AG04450 (cell line): ENCODE measurements around the gene HDAC10. TPM values are rescaled to one million over a fixed set of nuclear protein-coding genes. Genes with fewer than 3 reads are reported as not detected.
A peak's percentile ranks its signal among the peaks of the same experiment; 100 is the strongest.

Source experiments
- CTCF ChIA-PET: fragments of 300-600, 350-600 bp; formaldehyde crosslinking; extraction: SDS; loops from one replicate; lab custom pipeline; 2022; ENCODE audit warnings: antibody characterized with exemption, inconsistent platforms; lab: Charles Lee
- POLR2A ChIA-PET: fragments of 350-600 bp; formaldehyde crosslinking; extraction: SDS; loops from one replicate; lab custom pipeline; 2021; ENCODE audit warnings: antibody characterized with exemption, inconsistent platforms; lab: Yijun Ruan, JAX
- DNase-seq: peaks from one replicate; pipeline ENCODE4 v3.0.0-alpha.2; 2011; ENCODE audit warnings: low read depth, low spot score
- H3K27ac ChIP-seq: one replicate; pipeline ENCODE4 v1.5.1; 2012; ENCODE audit warnings: low read depth, low read length, control low read depth
- H3K27me3 ChIP-seq: one replicate; pipeline ENCODE4 v1.6.0; 2012; ENCODE audit warnings: low read length; ENCODE audit not compliant: control insufficient read depth, insufficient read depth
- H3K4me3 ChIP-seq: 2 replicates; pipeline ENCODE4 v1.5.1; 2011; ENCODE audit warnings: mild to moderate bottlenecking, low read depth, low read length, control low read depth
- H3K9me3 ChIP-seq: 2 replicates; pipeline ENCODE4 v1.5.1; 2012; ENCODE audit warnings: low read length; ENCODE audit not compliant: control insufficient read depth, insufficient read depth
- polyA plus RNA-seq: library from polyadenylated mRNA; depleted of rRNA; stranded (reverse); fragments of >200 nt; gene quantifications from 2 replicates; pipeline ENCODE4 v1.2.3, GENCODE V29; 2011
- TF ChIP-seq, protein P1 (sequence below): IDR thresholded peaks from 2 replicates; pipeline ENCODE4 v1.5.1; 2011; ENCODE audit warnings: low read depth, low read length, control low read depth, inconsistent platforms

Gene HDAC10
- polyA plus RNA-seq, 1 experiment = 7.0 TPM

DNA sequence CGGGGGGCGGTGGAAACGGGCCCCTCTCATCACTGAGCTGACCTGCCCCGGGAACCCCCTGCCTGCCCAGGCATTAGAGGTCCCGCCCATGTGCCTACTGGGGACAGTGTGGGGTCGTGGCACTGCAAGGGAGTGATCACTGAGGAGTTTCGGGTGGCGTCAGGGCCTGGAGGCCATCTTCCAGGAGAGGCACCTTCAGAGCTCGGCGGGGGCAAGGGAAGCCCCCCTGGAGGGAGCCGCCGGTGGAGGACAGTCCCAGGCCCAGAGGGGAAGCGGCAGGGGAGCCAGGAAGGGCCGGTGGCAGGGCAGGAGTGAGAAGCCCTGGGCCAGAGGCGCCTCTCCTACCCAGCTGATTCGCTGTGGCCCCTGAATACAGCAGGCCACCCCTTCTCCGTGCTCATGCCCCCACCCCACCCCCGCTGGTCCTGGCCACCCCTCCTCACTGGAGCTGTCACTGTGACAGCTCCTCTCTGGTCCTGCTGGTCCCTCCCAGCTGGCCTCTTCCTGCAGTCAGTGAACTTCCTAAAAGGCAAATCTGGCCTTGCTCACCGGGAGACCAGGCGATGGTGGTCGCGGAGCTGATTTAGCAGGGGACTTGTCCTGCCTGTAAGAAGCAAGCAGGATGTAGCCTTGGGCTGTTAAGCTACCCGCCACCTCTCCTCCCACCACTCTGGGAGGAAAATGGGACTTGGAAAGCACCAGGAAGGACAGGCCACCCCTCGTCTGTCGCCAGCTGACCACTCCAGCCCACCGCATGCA, 21.2 kb upstream of the HDAC10 start:
- ChIA-PET POLR2A (interaction anchor here (3.0 kb wide), 1 partner anchor 33 kb away, joined by 9 read pairs; no protein-coding TSS in a partner anchor), CTCF (interaction anchor here (1.1 kb wide), 2 partner anchors 10 to 55 kb away, joined by 3 to 4 read pairs; partner anchors contain the start of gene DENND6B)
- Histone ChIP-seq H3K27ac (no peak overlapping the region), H3K27me3 (no peaks in the 10 kb centered on the region), H3K4me3 (no peak overlapping the region), H3K9me3 (peaks cover 9% of the 10 kb centered on the region; the same call in 1 of the 2 replicates)
- DNase-seq = no peak
- TF ChIP-seq, protein P1, sequence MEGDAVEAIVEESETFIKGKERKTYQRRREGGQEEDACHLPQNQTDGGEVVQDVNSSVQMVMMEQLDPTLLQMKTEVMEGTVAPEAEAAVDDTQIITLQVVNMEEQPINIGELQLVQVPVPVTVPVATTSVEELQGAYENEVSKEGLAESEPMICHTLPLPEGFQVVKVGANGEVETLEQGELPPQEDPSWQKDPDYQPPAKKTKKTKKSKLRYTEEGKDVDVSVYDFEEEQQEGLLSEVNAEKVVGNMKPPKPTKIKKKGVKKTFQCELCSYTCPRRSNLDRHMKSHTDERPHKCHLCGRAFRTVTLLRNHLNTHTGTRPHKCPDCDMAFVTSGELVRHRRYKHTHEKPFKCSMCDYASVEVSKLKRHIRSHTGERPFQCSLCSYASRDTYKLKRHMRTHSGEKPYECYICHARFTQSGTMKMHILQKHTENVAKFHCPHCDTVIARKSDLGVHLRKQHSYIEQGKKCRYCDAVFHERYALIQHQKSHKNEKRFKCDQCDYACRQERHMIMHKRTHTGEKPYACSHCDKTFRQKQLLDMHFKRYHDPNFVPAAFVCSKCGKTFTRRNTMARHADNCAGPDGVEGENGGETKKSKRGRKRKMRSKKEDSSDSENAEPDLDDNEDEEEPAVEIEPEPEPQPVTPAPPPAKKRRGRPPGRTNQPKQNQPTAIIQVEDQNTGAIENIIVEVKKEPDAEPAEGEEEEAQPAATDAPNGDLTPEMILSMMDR = no peak

DNA sequence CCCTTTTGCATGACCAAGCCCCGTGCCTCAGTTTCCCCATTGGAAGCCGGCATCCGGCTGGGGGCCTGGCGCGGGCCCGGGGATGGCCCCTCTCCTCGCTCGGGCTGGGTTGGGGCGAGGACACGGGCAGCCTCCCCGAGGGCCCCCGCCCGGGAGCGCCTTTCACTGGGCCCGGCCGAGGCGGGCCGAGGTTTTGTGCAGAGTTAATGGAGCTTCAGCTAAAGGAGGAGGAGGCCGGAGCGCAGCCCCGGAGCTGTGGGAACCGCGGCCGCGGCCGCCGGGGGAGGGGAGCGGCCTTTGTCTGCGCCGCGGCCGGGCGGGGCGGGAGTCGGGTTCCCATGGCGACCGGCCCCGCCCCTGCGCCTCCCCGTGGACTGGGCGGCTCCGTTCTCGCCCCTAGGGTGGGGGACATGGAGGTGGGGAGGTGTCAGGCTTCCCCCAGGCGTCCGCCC, 20.5 kb upstream of the HDAC10 start:
- POLR2A ChIA-PET = interaction anchor here (3.0 kb wide), 1 partner anchor 34 kb away, joined by 9 read pairs; no protein-coding TSS in a partner anchor
- no peak for DNase-seq
- peaks cover 14% of the 10 kb centered on the region; the same call in 1 of the 2 replicates for H3K9me3 ChIP-seq
- no peak overlapping the region for H3K27ac ChIP-seq
- H3K4me3 ChIP-seq = peak overlapping the region; percentile 62
- CTCF ChIA-PET = interaction anchor here (0.5 to 1.1 kb wide), 4 partner anchors 11 to 294 kb away, joined by 3 to 9 read pairs (median 4); no protein-coding TSS in a partner anchor
- no peaks in the 10 kb centered on the region for H3K27me3 ChIP-seq
- TF ChIP-seq, protein P1 = 0 out of 2 replicates have a peak, but pooled peaks have one; percentile 8

DNA sequence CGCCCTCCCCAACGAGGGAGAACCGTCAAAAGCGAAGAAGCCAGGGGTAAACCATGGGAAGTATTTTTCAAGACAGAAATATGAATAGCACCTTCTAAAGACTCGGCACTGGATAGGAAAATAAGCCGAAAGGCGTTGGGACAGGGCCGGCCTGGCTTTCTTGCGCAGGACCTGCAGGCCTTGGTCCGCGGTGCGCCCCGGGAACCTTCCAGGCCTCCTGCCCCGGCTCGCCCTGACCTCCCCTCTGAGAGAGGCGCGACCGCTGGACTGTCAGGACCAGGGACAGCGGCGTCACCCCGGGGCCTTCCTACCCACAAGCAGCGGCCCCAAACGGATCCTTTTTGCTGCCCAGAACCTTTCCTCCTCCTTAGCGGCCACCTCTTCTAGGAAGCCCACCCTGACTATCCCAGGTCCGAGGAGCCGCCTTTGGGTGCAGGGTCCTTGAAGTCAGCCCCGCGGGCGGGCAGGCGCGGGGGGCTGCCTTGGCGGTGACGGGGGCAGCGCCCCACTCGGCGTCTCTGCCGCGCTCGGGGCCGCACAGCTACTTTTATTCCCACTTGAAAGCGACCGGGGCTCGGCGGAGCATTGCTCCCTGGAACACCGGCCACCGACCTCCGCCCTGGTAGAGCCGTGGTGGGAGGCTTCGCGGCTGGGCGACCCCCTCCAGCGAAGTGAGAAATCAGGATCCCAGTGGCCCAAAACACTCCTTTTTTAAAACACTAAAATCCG, 19.8 kb upstream of the HDAC10 start:
- H3K27me3 ChIP-seq = no peaks in the 10 kb centered on the region
- CTCF ChIA-PET = interaction anchor here (0.5 to 0.7 kb wide), 3 partner anchors 23 to 295 kb away, joined by 3 to 9 read pairs (median 4); no protein-coding TSS in a partner anchor
- TF ChIP-seq, protein P1 = no peak
- DNase-seq = no peak
- POLR2A ChIA-PET = interaction anchor here (3.0 kb wide), 1 partner anchor 35 kb away, joined by 9 read pairs; no protein-coding TSS in a partner anchor
- peak overlapping the region; percentile 62 for H3K4me3 ChIP-seq
- no peak overlapping the region for H3K27ac ChIP-seq
- H3K9me3 ChIP-seq = peaks cover 10% of the 10 kb centered on the region; the same call in 1 of the 2 replicates

DNA sequence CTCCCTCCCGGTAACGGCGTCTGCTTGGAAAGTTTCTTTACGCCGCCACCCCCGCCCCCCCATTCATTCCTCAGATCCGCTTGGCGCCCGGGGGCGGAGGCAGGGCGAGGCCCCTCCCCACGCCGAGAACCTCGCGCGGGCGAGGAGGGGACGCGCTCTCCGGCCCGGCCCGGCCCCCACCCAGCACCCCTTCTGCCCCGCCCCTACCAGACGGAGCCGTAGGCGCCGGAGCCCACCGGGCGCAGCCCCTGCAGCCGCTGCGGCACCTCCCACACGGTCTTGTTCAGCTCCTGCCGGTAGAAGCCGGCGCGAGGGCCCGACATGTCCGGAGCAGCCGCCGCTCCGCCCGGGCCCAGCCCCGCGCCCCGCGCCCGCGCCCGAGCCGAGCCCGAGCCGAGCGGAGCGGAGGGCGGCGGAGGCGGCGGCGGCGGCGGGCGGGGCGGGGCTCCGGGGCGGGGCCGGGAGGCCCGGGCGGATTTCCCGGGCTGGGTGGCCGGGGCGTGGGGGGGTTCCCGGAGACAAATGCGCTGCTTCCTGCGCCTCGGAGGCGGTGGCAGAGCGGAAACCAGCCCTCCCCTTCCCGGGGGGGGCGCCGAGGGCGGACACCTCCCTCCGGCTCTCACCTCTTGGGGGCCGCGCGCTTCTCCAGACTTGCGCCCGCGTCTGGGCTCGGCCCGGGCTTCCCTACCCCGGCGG, 19.1 kb upstream of the HDAC10 start, which contains the start of gene MAPK11:
Gene MAPK11, minus strand, starts transcription at position 411 of the 696 bp plus-strand sequence. Its CDS starts 88 bp downstream, at position 323.
- CTCF ChIA-PET = no interaction called here
- POLR2A ChIA-PET = no interaction called here
- TF ChIP-seq, protein P1 = no peak
- Histone ChIP-seq H3K4me3 (peak within 1 kb of the TSS; percentile 62), H3K9me3 (peaks cover 10% of the 10 kb centered on the region; the same call in 1 of the 2 replicates), H3K27me3 (no peaks in the 10 kb centered on the region), H3K27ac (no peak within 1 kb of the TSS)
- DNase-seq = no peak
